Thyroid gland (tissue), 4 donors: Measurements from ENCODE around the gene PRPF8.

Experiments used
- POLR2A ChIP-seq, 2 donors: fragments of 450-650 bp; IDR thresholded peaks; one replicate each; pipeline ENCODE4 v1.6.1; 2017; ENCODE audit warnings: antibody characterized with exemption in 2 of 2, mild to moderate bottlenecking in 2 of 2, moderate library complexity in 1 of 2
- TF ChIP-seq, protein P1 (sequence below), 6 experiments: fragments of 200-600 bp in 3 of 6; fragments of 450-650 bp in 3 of 6; sonication (generic) in 3 of 6; IDR thresholded peaks; one replicate each; pipeline ENCODE4 v1.5.1; 2016 to 2019; ENCODE audit warnings: antibody characterized with exemption in 6 of 6, mild to moderate bottlenecking in 2 of 6, inconsistent platforms in 1 of 6, moderate library complexity in 1 of 6

- TF ChIP-seq, protein P1, sequence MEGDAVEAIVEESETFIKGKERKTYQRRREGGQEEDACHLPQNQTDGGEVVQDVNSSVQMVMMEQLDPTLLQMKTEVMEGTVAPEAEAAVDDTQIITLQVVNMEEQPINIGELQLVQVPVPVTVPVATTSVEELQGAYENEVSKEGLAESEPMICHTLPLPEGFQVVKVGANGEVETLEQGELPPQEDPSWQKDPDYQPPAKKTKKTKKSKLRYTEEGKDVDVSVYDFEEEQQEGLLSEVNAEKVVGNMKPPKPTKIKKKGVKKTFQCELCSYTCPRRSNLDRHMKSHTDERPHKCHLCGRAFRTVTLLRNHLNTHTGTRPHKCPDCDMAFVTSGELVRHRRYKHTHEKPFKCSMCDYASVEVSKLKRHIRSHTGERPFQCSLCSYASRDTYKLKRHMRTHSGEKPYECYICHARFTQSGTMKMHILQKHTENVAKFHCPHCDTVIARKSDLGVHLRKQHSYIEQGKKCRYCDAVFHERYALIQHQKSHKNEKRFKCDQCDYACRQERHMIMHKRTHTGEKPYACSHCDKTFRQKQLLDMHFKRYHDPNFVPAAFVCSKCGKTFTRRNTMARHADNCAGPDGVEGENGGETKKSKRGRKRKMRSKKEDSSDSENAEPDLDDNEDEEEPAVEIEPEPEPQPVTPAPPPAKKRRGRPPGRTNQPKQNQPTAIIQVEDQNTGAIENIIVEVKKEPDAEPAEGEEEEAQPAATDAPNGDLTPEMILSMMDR (IDR thresholded peaks at IDR 0.05), result no peak
- TF ChIP-seq POLR2A (IDR thresholded peaks at IDR 0.05), result no peak
Measured at GRCh38 chr17:1707107-1707506, 22.4 kb upstream of the PRPF8 start.
